ENCODE data around the gene UROC1. TPM values are rescaled to one million over a fixed set of nuclear protein-coding genes. Genes with fewer than 3 reads are reported as not detected.

The UROC1 gene
- total RNA-seq, 6 donors from 2014 or later = not detected

- H3K27ac ChIP-seq = no peak overlapping the region
- peaks cover 0 to 6% (median 0%) of the 10 kb centered on the region in 4 donors for H3K4me1 ChIP-seq
- H3K36me3 ChIP-seq = no peaks in the 10 kb centered on the region
- no peak overlapping the region for H3K4me3 ChIP-seq
- no peak for ATAC-seq (ENCODE audit: low FRiP score in 2 of 2)
- no peaks in the 10 kb centered on the region for H3K9me3 ChIP-seq
- peak in 1 of 2 donors; percentile 13 for DNase-seq
- TF ChIP-seq EP300 (IDR thresholded peaks at IDR 0.05) = no peak
- TF ChIP-seq POLR2A (IDR thresholded peaks at IDR 0.05) = no peak
- TF ChIP-seq, protein P1, sequence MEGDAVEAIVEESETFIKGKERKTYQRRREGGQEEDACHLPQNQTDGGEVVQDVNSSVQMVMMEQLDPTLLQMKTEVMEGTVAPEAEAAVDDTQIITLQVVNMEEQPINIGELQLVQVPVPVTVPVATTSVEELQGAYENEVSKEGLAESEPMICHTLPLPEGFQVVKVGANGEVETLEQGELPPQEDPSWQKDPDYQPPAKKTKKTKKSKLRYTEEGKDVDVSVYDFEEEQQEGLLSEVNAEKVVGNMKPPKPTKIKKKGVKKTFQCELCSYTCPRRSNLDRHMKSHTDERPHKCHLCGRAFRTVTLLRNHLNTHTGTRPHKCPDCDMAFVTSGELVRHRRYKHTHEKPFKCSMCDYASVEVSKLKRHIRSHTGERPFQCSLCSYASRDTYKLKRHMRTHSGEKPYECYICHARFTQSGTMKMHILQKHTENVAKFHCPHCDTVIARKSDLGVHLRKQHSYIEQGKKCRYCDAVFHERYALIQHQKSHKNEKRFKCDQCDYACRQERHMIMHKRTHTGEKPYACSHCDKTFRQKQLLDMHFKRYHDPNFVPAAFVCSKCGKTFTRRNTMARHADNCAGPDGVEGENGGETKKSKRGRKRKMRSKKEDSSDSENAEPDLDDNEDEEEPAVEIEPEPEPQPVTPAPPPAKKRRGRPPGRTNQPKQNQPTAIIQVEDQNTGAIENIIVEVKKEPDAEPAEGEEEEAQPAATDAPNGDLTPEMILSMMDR (IDR thresholded peaks at IDR 0.05) = no peak
- TF ChIP-seq POLR2AphosphoS5 (IDR thresholded peaks at IDR 0.05) = no peak
- 78 to 80% methylated on average over 8 of the region's 8 CpGs for WGBS, 2 donors
- H3K27me3 ChIP-seq = peaks cover 0 to 7% (median 2%) of the 10 kb centered on the region in 4 donors
Measured at GRCh38 chr3:126546549-126547239, 29.1 kb upstream of the UROC1 start.

DNA sequence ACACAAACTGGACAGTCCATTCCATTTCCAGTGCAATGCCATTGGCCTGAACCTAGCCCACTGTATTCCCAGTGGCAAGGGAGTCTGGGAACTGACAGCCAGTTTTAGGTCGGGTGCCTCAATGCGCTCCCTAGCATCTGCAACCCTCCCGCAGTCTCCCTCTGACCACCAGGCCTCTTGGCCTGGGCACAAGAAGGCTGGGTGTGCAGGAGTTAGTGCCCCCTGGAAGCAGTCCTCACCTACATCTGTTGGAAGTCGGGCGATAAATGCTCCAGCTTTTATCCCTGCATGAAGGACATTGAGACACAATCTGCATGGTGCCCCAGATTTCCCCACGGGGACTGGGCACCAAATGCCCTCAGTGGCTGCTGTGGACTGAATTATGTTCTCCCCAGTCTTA is 28.4 kb upstream of the UROC1 start:
- Histone ChIP-seq H3K4me1 (peaks cover 0 to 9% (median under 1%) of the 10 kb centered on the region in 4 donors), H3K9me3 (no peaks in the 10 kb centered on the region)
- ATAC-seq (ENCODE audit: low FRiP score in 2 of 2) = no peak

DNA sequence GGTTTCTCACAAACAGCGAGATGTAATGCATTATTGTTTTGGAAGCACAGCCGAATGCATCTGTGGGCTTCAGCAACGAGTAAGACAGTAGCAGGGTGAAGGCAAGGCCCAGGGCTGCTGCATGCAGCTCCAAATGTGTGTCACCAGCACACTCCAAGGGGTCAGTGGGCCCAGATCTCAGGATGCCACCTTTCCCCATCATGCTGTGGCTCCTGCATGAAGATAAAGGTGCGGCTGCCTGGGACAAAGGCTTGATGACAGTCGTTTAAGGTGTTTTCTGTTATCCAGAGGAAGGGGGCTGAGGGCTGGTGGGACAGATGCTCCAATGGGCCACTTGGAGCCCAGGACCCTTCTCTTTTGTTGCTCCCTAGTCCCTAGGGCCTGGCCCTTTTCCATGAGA is 28.0 kb upstream of the UROC1 start:
- TF ChIP-seq POLR2AphosphoS5 (IDR thresholded peaks at IDR 0.05) (no peak), EP300 (IDR thresholded peaks at IDR 0.05) (no peak), POLR2A (IDR thresholded peaks at IDR 0.05) (no peak)
- TF ChIP-seq, protein P1 (IDR thresholded peaks at IDR 0.05) = no peak
- no peak for ATAC-seq (ENCODE audit: low FRiP score in 2 of 2)
- WGBS, 2 donors = 76 to 86% methylated on average over 5 of the region's 5 CpGs

More for the DNA sequence above, 28.4 kb upstream of the UROC1 start:
- Histone ChIP-seq H3K36me3 (no peaks in the 10 kb centered on the region), H3K27ac (no peak overlapping the region), H3K27me3 (peaks cover 0 to 13% (median 3%) of the 10 kb centered on the region in 4 donors), H3K4me3 (no peak overlapping the region)
- peak in 1 of 2 donors; percentile 9 for DNase-seq
- TF ChIP-seq EP300 (IDR thresholded peaks at IDR 0.05) = no peak
- no peak for TF ChIP-seq POLR2AphosphoS5 (IDR thresholded peaks at IDR 0.05)
- TF ChIP-seq, protein P1 (IDR thresholded peaks at IDR 0.05) = no peak
- TF ChIP-seq POLR2A (IDR thresholded peaks at IDR 0.05) = no peak
- WGBS, 2 donors = 96 to 100% methylated on average over 2 to 6 of the region's 6 CpGs

DNA sequence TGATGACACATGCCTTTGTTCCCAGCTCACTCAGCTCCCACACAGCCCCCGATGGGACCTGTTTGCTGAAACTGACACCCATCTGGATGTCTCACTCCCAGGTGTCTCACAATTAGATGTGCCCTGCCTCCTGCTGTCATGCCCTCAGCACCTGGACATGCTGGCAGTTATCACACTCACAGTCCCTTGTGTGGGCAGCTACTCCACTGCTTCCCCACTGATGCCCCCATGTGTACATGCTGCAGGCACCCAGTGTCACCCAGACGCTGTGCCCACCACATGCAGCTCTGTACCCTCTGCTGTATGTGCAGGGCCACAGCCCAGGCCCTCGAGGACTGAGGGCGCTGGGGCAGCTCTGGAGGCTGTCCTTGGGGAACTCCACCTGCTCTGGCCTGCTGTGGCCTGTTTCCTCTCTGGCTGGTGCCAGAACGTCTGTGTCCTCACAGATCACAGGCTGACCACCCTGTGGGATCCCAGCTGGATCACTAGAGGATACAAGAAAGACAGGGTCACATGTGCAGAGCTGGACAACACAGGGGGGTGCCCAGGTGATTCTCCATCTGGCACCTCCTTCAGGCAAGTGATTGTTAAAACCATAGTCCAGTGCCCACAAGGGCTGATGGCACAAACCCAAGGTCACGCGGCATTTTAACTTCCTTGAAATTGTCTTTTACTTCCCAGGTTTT is 27.2 kb upstream of the UROC1 start:
- no peak overlapping the region for H3K27ac ChIP-seq
- H3K36me3 ChIP-seq = no peaks in the 10 kb centered on the region
- DNase-seq (peak; percentile 16 to 31), ATAC-seq (ENCODE audit: low FRiP score in 2 of 2) (no peak)
- H3K4me3 ChIP-seq = no peak overlapping the region
- 55 to 56% methylated on average over 4 to 6 of the region's 7 CpGs for WGBS, 2 donors
- no peak for TF ChIP-seq POLR2A (IDR thresholded peaks at IDR 0.05)
- TF ChIP-seq, protein P1 (IDR thresholded peaks at IDR 0.05) = no peak
- TF ChIP-seq POLR2AphosphoS5 (IDR thresholded peaks at IDR 0.05) = no peak
- no peak for TF ChIP-seq EP300 (IDR thresholded peaks at IDR 0.05)
- no peaks in the 10 kb centered on the region for H3K9me3 ChIP-seq
- peaks cover 0 to 20% (median 8%) of the 10 kb centered on the region in 4 donors for H3K4me1 ChIP-seq
- peaks cover 0 to 13% (median 3%) of the 10 kb centered on the region in 4 donors for H3K27me3 ChIP-seq

More for the DNA sequence above, 28.0 kb upstream of the UROC1 start:
- Histone ChIP-seq H3K9me3 (no peaks in the 10 kb centered on the region), H3K36me3 (no peaks in the 10 kb centered on the region), H3K4me3 (no peak overlapping the region), H3K4me1 (peaks cover 0 to 13% (median 5%) of the 10 kb centered on the region in 4 donors), H3K27me3 (peaks cover 0 to 13% (median 3%) of the 10 kb centered on the region in 4 donors), H3K27ac (no peak overlapping the region)
- peak in 1 of 2 donors; percentile 12 for DNase-seq

Data from upper lobe of left lung (tissue), 6 donors.